Stimulated activated CD8-positive, alpha-beta memory T cell treated with anti-CD3 and anti-CD28 coated beads, Interleukin-4, amount 100 ng/mL, for 24 hours (primary cell): ENCODE measurements around the gene BTBD9.

Source experiments
- DNase-seq: peaks from one replicate; pipeline ENCODE4 v3.0.0-alpha.2; 2020; ENCODE audit warnings: low read depth

BTBD9 gene

GRCh38 chr6:38599261-38599660 is 40.5 kb downstream of the BTBD9 start:
- DNase-seq: no peak

- DNase-seq: no peak
These were observed 45.6 kb downstream of the BTBD9 start for GRCh38 chr6:38593998-38594665.

GRCh38 chr6:38593409-38593808 is 46.3 kb downstream of the BTBD9 start:
- no peak for DNase-seq

- DNase-seq: no peak
These were observed 48.3 kb downstream of the BTBD9 start for GRCh38 chr6:38591439-38591838.

GRCh38 chr6:38589367-38589720 is 50.4 kb downstream of the BTBD9 start:
- DNase-seq: no peak

- DNase-seq: no peak
These were observed 50.9 kb downstream of the BTBD9 start for GRCh38 chr6:38588631-38589366.

GRCh38 chr6:38587766-38588362 is 51.9 kb downstream of the BTBD9 start:
- DNase-seq: no peak

GRCh38 chr6:38586992-38587391 is 52.7 kb downstream of the BTBD9 start:
- DNase-seq: no peak

- no peak for DNase-seq
These were observed 55.0 kb downstream of the BTBD9 start for GRCh38 chr6:38584731-38585130.

GRCh38 chr6:38583523-38583922 is 56.2 kb downstream of the BTBD9 start:
- DNase-seq: no peak

- no peak for DNase-seq
These were observed 59.7 kb downstream of the BTBD9 start for GRCh38 chr6:38580030-38580429.

- no peak for DNase-seq
These were observed 60.6 kb downstream of the BTBD9 start for GRCh38 chr6:38579010-38579628.

GRCh38 chr6:38578075-38578474 is 61.7 kb downstream of the BTBD9 start:
- DNase-seq: no peak

- DNase-seq: no peak
These were observed 62.2 kb downstream of the BTBD9 start for GRCh38 chr6:38577492-38577891.

- DNase-seq: no peak
These were observed 65.8 kb downstream of the BTBD9 start for GRCh38 chr6:38573801-38574395.

- DNase-seq: no peak
These were observed 67.4 kb downstream of the BTBD9 start for GRCh38 chr6:38572186-38572813.

GRCh38 chr6:38571721-38572120 is 68.0 kb downstream of the BTBD9 start:
- no peak for DNase-seq

GRCh38 chr6:38570750-38571149 is 69.0 kb downstream of the BTBD9 start:
- no peak for DNase-seq

- no peak for DNase-seq
These were observed 72.3 kb downstream of the BTBD9 start for GRCh38 chr6:38567436-38567835.

GRCh38 chr6:38566295-38567030 is 73.3 kb downstream of the BTBD9 start:
- DNase-seq: no peak

GRCh38 chr6:38564301-38564700 is 75.4 kb downstream of the BTBD9 start:
- no peak for DNase-seq
